HG02610 (cell line): ENCODE data around the gene ZNF17.
"Not testable (repeated sequence)": the region's sequence is repeated elsewhere in the genome, so short reads cannot be mapped to it uniquely, and the experiment has no call there.

Experiments used
- ATAC-seq: cut with Tn5 transposase; IDR thresholded peaks from one replicate; pipeline ENCODE4 v1.9.1; 2021; ENCODE audit warnings: mild to moderate bottlenecking, moderate library complexity; ENCODE audit not compliant: unreplicated experiment

Gene ZNF17

GRCh38 chr19:57410877-57411671, at the start of gene ZNF17:
Gene ZNF17, plus strand, starts transcription at chr19:57411161. Its CDS starts 2,455 bp downstream, at chr19:57413616.
- ATAC-seq, result peak; percentile 98

GRCh38 chr19:57362419-57362818, 48.5 kb upstream of the ZNF17 start:
- no peak for ATAC-seq

DNA sequence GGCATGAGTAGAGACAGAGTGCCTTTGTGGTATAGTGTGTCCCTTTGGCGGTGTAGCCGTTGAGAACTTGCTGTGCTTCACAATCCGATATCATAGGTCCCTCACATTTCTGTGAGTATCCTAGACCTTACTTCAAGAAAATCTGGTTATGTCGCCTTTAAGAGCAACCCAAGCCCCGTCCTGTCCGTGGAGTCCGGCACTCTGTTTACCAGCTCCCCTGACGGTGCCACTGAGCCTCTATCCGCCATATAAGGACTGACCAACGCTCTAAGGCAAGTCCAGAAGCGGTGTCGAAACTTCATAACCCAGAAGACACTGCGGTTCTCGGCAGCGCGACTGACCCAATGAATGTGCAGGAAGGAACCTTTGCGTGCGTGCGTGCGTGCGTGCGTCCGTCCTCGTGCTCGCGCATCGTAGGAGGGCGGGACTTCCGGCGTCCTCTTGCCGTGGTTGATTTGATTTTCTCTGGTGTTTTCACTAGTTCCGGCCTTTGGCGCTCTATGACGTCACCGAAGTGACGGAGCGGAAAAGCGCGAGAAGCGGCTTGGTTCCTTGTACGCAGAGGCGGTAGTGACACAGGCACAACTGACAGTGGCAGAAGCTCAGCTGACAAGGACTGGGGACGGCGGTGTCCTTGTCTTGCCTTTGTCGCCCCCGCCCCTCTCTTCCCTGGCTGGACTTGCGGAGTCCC, 47.8 kb upstream of the ZNF17 start, which contains the start of the genes TRAPPC2B and ZNF547:
TSS of gene TRAPPC2B (plus strand) at position 555 of the 691 bp plus-strand sequence. CDS start 1,283 bp downstream, outside the sequence.
TSS of gene ZNF547 (plus strand) at position 555 of the 691 bp plus-strand sequence. CDS start 5,005 bp downstream, outside the sequence.
- peak; percentile 93 for ATAC-seq

DNA sequence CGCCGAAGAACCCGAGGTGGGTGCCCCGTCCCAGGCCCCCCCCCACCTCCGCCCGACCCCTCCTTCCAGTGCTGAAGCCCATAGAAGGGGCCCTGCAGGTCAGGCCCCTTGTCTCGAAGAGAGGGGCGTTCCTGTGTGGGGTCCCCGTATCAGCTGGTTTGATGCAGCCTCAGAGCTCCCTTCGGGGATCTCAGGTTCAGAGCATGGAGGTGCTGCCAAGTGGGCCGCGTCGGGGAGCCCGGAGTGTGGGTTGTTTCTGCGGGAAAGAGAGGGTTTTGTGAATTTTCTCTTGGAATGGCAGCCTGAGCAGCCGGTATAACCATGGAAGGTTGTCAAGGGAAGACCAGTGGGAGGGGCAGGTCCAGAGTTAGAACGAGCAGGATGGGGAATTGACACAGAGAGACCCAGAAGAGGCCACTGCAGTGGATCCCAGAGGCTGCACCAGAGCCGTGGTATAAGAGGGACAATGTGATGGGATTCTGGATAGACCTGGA, 47.2 kb upstream of the ZNF17 start:
- ATAC-seq, result no peak

DNA sequence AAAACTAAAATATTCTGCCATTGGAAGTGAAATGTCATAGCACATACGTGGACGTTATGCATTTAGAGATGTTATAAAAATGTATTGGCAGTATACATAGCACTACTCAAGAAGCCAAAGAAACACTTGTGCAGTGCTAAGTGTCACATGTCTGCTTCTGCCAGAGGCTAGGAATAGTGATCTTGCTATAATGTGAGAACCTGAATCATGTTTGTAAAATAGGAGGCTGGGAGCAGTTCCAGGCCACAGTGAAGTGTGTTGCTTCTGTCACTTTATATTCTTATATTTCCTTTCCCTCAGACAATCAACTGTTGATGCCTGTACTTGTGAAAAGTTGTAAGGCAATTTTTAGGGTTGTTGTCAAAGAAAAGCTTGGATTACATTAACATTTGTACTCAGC, 44.2 kb upstream of the ZNF17 start:
- ATAC-seq, result no peak

DNA sequence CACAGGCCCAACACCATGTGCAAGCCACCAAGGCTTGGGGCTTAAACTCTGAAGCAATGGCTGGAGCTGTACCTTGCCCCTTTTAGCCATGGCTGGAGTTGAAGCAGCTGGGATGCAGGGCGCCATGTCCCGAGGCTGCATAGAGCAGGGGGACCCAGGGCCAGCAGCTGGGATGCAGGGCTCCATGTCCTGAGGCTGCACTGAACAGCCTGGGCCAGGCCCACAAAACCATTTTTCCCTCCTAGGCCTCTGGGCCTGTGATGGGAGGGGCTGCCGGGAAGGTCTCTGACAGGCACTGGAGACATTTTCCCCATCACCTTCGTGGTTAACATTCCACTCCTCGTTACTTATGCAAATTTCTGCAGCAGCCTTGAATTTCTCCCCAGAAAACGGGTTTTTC, 36.8 kb upstream of the ZNF17 start:
- ATAC-seq, result no peak

DNA sequence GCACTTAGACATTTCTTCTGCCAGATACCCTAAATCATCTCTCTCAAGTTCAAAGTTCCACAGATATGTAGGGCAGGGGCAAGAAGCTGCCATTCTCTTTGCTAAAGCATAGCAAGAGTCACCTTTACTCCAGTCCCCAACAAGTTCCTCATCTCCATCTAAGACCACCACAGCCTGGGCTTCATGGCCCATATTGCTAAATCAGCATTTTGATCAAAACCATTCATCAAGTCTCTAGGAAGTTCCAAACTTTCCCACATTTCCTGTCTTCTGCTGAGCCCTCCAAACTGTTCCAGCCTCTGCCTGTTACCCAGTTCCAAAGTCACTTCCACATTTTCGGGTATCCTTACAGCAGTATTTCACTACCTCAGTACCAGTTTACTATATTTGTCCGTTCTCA, 36.3 kb upstream of the ZNF17 start:
- ATAC-seq, result not testable (repeated sequence)

GRCh38 chr19:57376151-57376550, 34.8 kb upstream of the ZNF17 start:
- no peak for ATAC-seq

GRCh38 chr19:57377498-57378146, 33.3 kb upstream of the ZNF17 start:
- ATAC-seq, result no peak

GRCh38 chr19:57380923-57381322, 30.0 kb upstream of the ZNF17 start:
- no peak for ATAC-seq

GRCh38 chr19:57382806-57383488, 28.0 kb upstream of the ZNF17 start:
- ATAC-seq, result no peak

DNA sequence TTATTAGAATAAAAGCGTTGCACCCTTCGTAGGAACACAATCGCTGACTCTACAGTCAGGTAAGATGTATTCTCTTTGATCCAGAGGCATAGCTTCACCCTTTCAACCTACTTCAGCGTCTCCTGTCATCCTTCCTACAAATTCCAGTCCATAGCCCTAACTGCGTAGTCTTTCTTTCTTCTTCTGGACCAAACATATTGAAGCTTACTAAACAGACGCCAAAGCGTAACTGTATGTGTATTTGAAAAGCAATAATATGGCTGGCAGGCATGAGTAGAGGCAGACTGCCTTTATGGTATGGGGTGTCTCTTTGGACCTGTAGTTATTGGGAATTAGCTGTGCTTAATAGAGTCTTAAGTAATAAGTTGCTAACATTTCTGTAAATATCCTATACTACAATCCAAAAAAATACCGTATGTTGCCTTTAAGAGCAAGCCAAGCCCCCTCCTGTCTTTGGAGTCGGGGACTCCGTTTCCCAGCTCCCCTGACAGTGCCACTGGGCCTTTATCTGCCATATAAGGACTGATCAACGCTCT, 21.7 kb upstream of the ZNF17 start:
- ATAC-seq, result no peak

DNA sequence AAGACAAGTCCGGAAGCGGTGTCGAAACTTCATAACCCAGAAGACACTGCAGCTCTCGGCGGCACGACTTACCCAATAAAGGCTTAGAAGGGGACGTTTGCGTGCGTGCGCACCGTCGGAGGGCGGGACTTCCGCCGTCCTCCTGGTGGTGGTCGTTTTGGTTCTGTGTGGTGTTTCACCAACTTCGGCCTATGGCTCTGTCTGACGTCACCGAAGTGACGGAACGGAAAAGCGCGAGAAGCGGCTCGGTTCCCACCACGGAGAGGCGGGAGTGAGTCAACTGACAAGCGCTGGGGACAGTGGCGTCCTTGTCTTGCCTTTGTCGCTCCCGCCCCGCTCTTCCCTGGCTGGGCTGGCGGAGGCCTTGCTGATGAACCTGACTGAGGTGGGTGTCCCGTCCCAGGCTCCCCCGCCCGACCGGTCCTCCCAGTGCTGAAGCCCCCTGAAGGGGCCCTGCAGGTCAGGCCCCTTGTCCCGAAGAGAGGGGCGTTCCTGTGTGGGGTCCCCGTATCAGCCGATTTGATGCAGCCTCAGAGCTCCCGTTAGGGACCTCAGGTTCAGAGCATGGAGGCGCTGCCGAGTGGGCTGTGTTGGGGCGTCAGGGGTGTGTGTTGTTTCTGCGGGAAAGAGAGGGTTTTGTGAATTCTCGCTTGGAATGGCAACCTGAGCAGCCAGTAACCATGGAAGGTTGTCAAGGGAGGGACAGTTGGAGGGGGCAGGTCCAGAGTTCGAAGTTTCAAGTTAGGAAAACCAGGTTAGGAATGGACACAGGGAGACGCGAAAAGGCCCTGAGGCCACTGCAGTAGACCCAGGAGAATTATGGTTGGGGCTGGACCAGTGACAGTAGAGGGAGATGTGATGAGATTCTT, 21.0 kb upstream of the ZNF17 start, which contains the start of gene ZNF548:
TSS of gene ZNF548 (plus strand) at position 125 of the 869 bp plus-strand sequence. CDS start at position 371, 246 bp downstream.
- ATAC-seq, result peak; percentile 96

GRCh38 chr19:57395710-57396109, 15.3 kb upstream of the ZNF17 start:
- ATAC-seq, result no peak

GRCh38 chr19:57398868-57399267, 12.1 kb upstream of the ZNF17 start:
- no peak for ATAC-seq

DNA sequence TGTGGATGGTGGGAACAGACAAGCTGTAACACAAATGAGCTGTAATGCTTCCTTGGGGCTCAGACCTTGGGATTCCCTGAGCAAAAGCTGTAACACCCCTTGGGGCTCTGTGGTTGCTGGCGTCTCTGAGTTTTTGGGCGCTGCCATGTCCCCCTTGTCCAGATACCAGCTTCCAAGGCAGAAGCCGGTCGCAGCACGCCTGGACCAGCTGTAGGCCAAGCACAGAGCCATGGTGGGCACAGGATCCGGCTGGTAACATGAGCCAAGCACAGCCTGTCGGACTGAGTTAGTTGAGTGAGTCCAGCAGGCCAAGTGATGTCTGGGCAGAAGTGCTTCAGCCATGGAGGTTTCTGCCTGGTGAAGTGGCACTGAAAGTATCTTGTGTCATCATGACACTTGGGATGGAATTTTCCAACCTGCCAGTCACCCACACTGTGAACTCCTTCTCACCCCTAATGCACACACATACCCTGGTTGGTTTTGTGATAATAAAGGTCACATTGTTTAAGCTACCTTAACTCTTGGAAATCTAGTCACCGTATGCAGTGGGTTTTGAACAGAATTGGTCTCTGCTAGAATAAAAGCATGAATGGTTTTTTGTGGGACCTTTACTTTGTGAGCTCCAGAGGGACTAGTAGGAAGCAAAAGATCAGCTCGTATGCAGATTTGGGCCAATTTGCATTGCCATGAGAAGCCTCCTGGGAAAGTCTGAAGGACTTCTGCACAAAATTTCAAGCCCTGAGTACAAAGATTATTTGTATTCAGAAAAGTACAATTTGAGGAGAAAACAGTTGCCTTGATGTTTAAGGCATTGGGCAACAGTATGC, 7.0 kb upstream of the ZNF17 start:
- ATAC-seq, result no peak

DNA sequence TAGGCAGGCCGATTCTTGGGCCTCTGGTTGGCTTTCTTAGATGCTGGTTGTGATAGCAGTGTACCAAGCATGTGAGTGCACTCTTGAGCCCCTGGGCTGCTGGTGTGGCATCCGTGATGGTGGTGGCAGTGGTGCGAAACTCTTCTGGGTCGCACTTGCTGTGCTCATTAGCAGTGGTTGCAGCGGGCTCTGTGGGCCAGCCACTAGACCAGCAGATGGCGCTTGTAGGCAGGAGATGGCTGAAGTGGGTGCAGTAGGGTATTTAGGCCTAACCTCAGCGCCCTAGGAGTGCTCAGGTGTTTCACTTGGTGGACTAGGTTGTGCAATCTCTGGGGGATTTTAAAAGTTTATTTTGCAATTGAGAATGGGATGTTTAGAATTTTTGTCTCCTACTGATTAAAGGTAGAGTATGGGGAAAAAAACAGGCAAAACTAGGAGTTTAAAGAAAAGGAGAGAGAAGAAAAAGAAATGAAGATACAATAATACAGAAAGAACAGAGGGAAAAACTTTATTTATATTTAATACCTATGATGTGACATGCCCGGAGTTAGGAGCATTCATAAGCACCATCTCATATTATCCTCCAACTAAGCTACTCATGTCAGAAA, 4.3 kb upstream of the ZNF17 start:
- ATAC-seq, result no peak

- ATAC-seq, result no peak
These were observed 8.5 kb downstream of the ZNF17 start for GRCh38 chr19:57419439-57419838.
